A673 (cell line): ENCODE data around the gene DIDO1.

ENCODE experiments used
- CTCF ChIP-seq: fragments of 300-800, 200-600 bp; sonication (generic); conservative IDR thresholded peaks from 2 replicates; pipeline ENCODE4 v1.5.1; 2017; ENCODE audit warnings: low read depth, mild to moderate bottlenecking, antibody characterized with exemption, low read length, moderate library complexity, mixed read lengths
- EZH2 ChIP-seq: fragments of 200-600 bp; sonication (generic); IDR thresholded peaks from 2 replicates; pipeline ENCODE4 v1.6.1; 2017; ENCODE audit warnings: borderline replicate concordance, low read depth, mild to moderate bottlenecking, mixed read lengths, antibody characterized with exemption, low read length; ENCODE audit not compliant: poor library complexity, severe bottlenecking

GRCh38 chr20:62964700-62965099 lies 38.4 kb upstream of the DIDO1 start:
- TF ChIP-seq CTCF, result no peak
- no peak for TF ChIP-seq EZH2
